ENCODE measurements around the gene SMAD3.

DNA sequence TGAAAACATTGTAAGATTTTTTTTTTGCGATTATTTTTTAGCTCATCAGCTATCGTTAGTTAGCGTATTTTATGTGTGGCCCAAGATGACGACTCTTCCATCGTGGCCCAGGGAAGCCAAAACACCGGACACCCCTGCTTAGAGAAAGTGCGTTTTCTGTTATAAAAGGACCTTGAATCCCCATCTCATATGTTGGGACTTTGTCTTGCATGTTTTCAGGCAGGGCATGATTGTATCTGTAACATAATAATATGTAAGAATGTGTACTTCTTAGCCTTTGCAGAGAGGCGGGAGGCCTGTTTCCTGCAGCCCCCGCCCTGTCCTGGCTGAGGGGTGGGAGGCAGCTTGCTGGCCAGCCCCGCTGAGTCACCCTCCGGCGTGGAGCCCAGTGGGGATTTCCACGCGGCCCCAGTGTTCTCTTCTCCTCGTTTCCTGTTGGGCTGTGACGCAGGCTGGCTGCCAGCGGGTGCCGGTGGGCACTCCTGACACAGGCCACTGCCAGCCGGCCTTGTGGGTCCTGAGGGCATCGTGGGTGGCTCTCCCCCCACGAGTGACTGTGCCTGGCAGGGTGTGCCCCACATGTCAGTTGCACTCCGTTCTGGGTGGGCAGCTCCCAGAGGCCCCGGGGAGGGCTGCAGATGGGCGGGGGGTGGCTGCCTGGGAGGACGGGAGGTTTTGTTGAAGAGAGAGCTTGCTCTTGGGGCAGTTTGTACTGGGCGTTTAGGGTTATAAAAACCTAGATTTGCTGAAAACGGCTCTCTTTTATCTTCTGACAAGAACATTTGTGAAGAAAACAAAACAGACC is 55.6 kb downstream of the SMAD3 start:
- TF ChIP-seq EZH2 (IDR thresholded peaks at IDR 0.05) (no peak), EZH2phosphoT487 (IDR thresholded peaks at IDR 0.05) (no peak)
- TF ChIP-seq, protein P1, sequence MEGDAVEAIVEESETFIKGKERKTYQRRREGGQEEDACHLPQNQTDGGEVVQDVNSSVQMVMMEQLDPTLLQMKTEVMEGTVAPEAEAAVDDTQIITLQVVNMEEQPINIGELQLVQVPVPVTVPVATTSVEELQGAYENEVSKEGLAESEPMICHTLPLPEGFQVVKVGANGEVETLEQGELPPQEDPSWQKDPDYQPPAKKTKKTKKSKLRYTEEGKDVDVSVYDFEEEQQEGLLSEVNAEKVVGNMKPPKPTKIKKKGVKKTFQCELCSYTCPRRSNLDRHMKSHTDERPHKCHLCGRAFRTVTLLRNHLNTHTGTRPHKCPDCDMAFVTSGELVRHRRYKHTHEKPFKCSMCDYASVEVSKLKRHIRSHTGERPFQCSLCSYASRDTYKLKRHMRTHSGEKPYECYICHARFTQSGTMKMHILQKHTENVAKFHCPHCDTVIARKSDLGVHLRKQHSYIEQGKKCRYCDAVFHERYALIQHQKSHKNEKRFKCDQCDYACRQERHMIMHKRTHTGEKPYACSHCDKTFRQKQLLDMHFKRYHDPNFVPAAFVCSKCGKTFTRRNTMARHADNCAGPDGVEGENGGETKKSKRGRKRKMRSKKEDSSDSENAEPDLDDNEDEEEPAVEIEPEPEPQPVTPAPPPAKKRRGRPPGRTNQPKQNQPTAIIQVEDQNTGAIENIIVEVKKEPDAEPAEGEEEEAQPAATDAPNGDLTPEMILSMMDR (IDR thresholded peaks at IDR 0.05), result no peak
